ENCODE data around the gene CCDC85B. TPM values are rescaled to one million over a fixed set of nuclear protein-coding genes. Genes with fewer than 3 reads are reported as not detected.

The CCDC85B gene
- total RNA-seq, 1 donor from 2014 or later = 28.6 TPM

DNA sequence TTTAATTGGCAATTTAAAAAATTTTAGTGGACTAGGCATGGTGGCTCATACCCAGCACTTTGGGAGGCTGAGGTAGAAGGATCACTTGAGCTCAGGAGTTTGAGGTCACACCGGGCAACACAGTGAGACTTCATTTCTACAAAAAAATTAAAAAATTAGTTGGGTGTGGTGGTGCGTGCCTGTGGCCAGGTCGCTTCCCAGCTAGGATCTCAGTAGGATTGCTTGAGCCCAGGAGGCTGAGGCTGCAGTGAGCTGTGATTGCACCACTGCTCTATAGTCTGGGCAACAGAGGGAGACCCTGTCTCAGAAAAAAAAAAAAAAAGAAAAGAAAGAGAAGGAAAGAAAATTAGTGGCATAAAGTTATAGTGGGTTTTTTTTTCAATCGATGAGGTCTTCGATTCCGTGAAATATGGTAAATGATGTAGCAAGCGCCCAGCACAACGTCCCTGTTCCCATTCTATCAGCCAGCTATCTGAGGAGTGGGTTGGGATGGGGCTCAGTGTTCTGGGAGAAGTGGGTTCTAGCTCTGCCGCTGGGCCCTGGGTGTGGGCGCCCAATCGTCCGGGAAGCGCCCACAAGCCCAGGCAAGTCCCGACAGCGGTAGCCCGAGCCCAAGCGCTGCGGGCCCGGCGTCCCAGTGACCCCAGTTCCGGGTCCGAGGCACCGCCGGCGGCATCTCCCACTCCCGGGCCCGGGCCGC is 8.3 kb downstream of the CCDC85B start:
- ATAC-seq (no peak), DNase-seq (peak; percentile 15)
- peak overlapping the region; percentile 53 for H3K27ac ChIP-seq
- intact Hi-C loops (cut with DNase I) = no loop called here
- H3K9me3 ChIP-seq = no peaks in the 10 kb centered on the region
- peaks cover 35% of the 10 kb centered on the region for H3K4me1 ChIP-seq
- no peaks in the 10 kb centered on the region for H3K27me3 ChIP-seq (ENCODE audit: low read depth)
- no peaks in the 10 kb centered on the region for H3K36me3 ChIP-seq
- peak overlapping the region; percentile 64 for H3K4me3 ChIP-seq
- TF ChIP-seq, protein P1, sequence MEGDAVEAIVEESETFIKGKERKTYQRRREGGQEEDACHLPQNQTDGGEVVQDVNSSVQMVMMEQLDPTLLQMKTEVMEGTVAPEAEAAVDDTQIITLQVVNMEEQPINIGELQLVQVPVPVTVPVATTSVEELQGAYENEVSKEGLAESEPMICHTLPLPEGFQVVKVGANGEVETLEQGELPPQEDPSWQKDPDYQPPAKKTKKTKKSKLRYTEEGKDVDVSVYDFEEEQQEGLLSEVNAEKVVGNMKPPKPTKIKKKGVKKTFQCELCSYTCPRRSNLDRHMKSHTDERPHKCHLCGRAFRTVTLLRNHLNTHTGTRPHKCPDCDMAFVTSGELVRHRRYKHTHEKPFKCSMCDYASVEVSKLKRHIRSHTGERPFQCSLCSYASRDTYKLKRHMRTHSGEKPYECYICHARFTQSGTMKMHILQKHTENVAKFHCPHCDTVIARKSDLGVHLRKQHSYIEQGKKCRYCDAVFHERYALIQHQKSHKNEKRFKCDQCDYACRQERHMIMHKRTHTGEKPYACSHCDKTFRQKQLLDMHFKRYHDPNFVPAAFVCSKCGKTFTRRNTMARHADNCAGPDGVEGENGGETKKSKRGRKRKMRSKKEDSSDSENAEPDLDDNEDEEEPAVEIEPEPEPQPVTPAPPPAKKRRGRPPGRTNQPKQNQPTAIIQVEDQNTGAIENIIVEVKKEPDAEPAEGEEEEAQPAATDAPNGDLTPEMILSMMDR (IDR thresholded peaks at IDR 0.05) = no peak

DNA sequence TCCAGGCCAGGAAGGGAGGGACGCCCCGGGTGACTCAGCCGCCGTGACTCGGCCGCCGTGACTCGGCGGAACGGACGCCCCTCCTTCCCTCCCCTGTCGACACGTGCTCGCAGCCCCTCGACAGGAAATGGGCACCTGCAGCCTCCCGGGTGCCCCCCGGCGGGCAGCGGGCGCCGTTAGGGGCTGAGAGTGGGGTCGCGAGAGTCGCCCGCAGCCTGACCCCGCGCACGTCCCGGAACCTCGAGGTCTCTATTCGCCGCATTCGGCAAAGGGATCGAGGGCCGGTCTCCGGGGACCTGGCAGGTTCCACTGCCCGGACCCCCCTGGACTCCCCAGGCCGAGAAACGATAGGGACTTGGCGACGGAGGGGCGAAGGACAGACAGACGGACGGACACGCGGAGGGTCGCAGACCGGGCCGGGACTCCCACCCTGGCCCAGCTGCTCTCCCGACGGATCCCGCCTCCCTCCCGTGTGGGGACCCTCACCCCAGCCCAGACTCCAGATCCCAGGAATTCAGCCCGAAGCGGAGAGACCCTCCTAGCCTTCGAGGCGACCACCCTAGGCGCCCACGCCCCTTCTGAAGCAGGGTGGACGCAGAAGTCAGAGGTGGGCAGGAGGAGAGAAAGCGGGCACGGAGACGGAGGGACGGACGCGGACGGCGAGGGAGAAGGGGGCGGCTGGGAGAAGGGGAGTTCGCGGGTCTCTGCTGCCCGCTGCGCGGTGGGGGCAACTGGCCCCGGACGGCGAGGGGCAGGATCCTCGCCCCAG is 9.1 kb downstream of the CCDC85B start:
- DNase-seq (peak; percentile 76), ATAC-seq (peak; percentile 61 to 67)
- Histone ChIP-seq H3K4me1 (peaks cover 27% of the 10 kb centered on the region), H3K27me3 (ENCODE audit: low read depth) (no peaks in the 10 kb centered on the region), H3K36me3 (no peaks in the 10 kb centered on the region), H3K27ac (peak overlapping the region; percentile 53), H3K9me3 (no peaks in the 10 kb centered on the region), H3K4me3 (peak overlapping the region; percentile 64)
- TF ChIP-seq, protein P1 (IDR thresholded peaks at IDR 0.05) = no peak
- intact Hi-C loops (cut with DNase I) = no loop called here

DNA sequence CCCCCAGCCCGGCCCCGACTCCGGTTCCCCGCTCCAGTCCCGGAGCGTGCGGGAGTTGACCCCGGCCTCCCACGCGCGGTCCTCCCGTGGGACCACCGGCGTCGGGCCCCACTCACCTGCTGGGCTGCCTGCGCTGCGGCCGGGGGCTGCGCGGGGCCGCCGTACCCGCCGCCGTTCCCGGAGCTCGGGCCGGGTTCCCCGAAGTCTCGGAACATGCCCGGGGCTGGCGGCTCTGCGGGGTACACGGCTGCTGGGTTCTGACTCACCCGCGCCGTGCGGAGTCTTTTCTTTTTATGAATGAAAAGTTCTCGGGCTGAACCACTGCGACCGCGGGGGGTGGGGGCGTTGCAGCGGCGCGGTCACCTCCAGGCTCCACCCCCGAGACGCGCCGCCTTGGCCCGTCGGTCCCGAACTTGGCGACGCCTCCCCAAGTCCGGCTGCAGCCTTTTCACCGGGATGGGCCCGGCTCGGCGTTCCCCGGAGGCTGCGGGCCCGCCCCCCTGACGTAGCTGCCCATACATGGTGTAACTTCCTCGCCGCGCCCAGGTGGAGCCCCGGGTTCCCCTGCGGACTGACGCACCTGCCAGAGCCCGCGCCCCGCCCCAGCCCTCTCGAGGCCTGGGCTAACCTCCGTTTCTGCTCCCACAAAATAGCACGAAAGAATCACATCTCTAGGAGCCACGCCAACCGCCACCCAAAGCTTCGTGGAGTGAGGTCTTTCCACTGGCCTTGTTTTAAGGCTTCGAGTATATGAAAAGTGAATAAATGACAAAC is 9.8 kb downstream of the CCDC85B start, which contains the start of gene FOSL1:
Gene FOSL1, minus strand, starts transcription at position 264 of the 774 bp plus-strand sequence. Its CDS starts 49 bp downstream, at position 215.
- intact Hi-C loops (cut with DNase I) = no loop called here
- DNase-seq = peak; percentile 96
- TF ChIP-seq, protein P1 (IDR thresholded peaks at IDR 0.05) = no peak
- Histone ChIP-seq H3K36me3 (no peaks in the 10 kb centered on the region), H3K27me3 (ENCODE audit: low read depth) (no peaks in the 10 kb centered on the region), H3K27ac (peak within 1 kb of the TSS; percentile 53), H3K9me3 (no peaks in the 10 kb centered on the region), H3K4me1 (peaks cover 25% of the 10 kb centered on the region), H3K4me3 (peak within 1 kb of the TSS; percentile 64)
- ATAC-seq = peak; percentile 95

GRCh38 chr11:65900899-65901180 is 10.4 kb downstream of the CCDC85B start:
- intact Hi-C loops (cut with DNase I) = no loop called here
- TF ChIP-seq, protein P1 (IDR thresholded peaks at IDR 0.05) = no peak
- peak overlapping the region; percentile 53 for H3K27ac ChIP-seq
- peaks cover 25% of the 10 kb centered on the region for H3K4me1 ChIP-seq
- no peaks in the 10 kb centered on the region for H3K9me3 ChIP-seq
- DNase-seq (no peak), ATAC-seq (no peak)
- peak overlapping the region; percentile 64 for H3K4me3 ChIP-seq
- no peaks in the 10 kb centered on the region for H3K27me3 ChIP-seq (ENCODE audit: low read depth)
- no peaks in the 10 kb centered on the region for H3K36me3 ChIP-seq

DNA sequence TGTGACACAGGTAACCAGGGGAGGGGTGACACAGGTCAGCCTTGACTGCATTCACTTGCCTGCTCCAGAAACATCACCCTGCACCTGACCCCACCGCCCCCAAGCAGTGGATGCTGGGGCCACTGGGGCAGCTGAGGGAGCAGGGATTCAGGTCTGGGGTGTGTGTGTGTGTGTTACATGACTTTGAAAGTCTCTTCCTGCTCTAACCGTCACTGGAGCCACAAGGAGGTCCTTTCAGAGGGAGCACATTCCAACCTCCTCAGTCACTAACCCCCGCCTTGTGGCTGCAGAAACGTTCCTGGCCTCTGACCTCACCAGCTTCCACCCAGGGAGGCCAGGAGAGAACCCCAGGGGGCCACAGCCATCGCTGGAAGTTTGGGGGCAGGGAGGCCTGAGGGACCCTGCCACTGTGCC is 12.6 kb downstream of the CCDC85B start:
- Histone ChIP-seq H3K36me3 (no peaks in the 10 kb centered on the region), H3K4me1 (peaks cover 25% of the 10 kb centered on the region), H3K9me3 (no peaks in the 10 kb centered on the region), H3K4me3 (no peak overlapping the region), H3K27me3 (ENCODE audit: low read depth) (peaks cover 4% of the 10 kb centered on the region), H3K27ac (no peak overlapping the region)
- DNase-seq (no peak), ATAC-seq (no peak)
- TF ChIP-seq, protein P1 (IDR thresholded peaks at IDR 0.05) = no peak
- intact Hi-C loops (cut with DNase I) = no loop called here

All from lower lobe of right lung (tissue), 2 donors.